Measurements from ENCODE around the gene FBXL14. TPM values are rescaled to one million over a fixed set of nuclear protein-coding genes. Genes with fewer than 3 reads are reported as not detected.

The FBXL14 gene
- total and polyA plus RNA-seq, 4 donors = 0.67 to 7.5 (median 4.9) TPM

DNA sequence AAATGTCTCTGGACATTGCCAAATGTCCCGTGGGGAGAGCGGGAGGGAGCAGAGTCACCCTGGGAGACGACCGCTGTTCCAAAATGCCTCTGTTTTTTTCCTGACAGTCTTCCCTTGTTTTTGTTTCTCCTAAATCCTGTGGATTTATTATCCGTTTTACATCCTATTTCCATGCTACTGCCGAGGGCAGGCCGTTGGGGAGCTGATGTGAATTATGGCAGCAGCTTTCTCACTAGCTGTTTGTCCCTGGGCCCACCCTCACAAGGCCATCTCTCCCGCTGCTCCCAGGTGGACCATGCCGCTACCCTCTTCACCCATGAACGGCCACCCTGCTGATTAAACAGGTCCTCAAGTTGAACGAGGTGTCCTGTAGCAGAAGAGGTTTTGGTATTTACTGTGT is 55.2 kb downstream of the FBXL14 start:
- Histone ChIP-seq H3K27me3 (ENCODE audit: control insufficient read depth in 4 of 4, insufficient read depth in 4 of 4, low read length in 3 of 4) (peaks cover 0 to 18% (median 0%) of the 10 kb centered on the region in 4 donors), H3K27ac (ENCODE audit: low read depth in 1 of 2, low read length in 2 of 2) (no peak overlapping the region), H3K9me3 (ENCODE audit: control insufficient read depth in 4 of 4, low read length in 3 of 4) (peaks cover 0 to 3% (median 0%) of the 10 kb centered on the region in 4 donors), H3K4me1 (ENCODE audit: control insufficient read depth in 4 of 4, insufficient read depth in 4 of 4, low read length in 3 of 4) (no peaks in the 10 kb centered on the region), H3K36me3 (ENCODE audit: control insufficient read depth in 4 of 4, insufficient read depth in 3 of 4, low read depth in 1 of 4, low read length in 3 of 4) (no peaks in the 10 kb centered on the region), H3K9ac (ENCODE audit: low read depth in 1 of 2, low read length in 2 of 2) (no peak overlapping the region), H3K4me3 (ENCODE audit: low read depth in 1 of 3, low read length in 3 of 3) (no peak overlapping the region)
- no peak for TF ChIP-seq SP1 (IDR thresholded peaks at IDR 0.05)
- TF ChIP-seq, protein P1, sequence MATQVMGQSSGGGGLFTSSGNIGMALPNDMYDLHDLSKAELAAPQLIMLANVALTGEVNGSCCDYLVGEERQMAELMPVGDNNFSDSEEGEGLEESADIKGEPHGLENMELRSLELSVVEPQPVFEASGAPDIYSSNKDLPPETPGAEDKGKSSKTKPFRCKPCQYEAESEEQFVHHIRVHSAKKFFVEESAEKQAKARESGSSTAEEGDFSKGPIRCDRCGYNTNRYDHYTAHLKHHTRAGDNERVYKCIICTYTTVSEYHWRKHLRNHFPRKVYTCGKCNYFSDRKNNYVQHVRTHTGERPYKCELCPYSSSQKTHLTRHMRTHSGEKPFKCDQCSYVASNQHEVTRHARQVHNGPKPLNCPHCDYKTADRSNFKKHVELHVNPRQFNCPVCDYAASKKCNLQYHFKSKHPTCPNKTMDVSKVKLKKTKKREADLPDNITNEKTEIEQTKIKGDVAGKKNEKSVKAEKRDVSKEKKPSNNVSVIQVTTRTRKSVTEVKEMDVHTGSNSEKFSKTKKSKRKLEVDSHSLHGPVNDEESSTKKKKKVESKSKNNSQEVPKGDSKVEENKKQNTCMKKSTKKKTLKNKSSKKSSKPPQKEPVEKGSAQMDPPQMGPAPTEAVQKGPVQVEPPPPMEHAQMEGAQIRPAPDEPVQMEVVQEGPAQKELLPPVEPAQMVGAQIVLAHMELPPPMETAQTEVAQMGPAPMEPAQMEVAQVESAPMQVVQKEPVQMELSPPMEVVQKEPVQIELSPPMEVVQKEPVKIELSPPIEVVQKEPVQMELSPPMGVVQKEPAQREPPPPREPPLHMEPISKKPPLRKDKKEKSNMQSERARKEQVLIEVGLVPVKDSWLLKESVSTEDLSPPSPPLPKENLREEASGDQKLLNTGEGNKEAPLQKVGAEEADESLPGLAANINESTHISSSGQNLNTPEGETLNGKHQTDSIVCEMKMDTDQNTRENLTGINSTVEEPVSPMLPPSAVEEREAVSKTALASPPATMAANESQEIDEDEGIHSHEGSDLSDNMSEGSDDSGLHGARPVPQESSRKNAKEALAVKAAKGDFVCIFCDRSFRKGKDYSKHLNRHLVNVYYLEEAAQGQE (IDR thresholded peaks at IDR 0.05) = no peak
- TF ChIP-seq RXRA (IDR thresholded peaks at IDR 0.05) = no peak
- TF ChIP-seq NR2F2 (IDR thresholded peaks at IDR 0.05) = no peak
- TF ChIP-seq, protein P2, sequence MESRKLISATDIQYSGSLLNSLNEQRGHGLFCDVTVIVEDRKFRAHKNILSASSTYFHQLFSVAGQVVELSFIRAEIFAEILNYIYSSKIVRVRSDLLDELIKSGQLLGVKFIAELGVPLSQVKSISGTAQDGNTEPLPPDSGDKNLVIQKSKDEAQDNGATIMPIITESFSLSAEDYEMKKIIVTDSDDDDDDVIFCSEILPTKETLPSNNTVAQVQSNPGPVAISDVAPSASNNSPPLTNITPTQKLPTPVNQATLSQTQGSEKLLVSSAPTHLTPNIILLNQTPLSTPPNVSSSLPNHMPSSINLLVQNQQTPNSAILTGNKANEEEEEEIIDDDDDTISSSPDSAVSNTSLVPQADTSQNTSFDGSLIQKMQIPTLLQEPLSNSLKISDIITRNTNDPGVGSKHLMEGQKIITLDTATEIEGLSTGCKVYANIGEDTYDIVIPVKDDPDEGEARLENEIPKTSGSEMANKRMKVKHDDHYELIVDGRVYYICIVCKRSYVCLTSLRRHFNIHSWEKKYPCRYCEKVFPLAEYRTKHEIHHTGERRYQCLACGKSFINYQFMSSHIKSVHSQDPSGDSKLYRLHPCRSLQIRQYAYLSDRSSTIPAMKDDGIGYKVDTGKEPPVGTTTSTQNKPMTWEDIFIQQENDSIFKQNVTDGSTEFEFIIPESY (IDR thresholded peaks at IDR 0.05) = no peak
- TF ChIP-seq TAF1 (conservative IDR thresholded peaks at IDR 0.05) = no peak
- 79% methylated on average over 11 of the region's 11 CpGs for WGBS
- no peak for DNase-seq (ENCODE audit: low spot score)

DNA sequence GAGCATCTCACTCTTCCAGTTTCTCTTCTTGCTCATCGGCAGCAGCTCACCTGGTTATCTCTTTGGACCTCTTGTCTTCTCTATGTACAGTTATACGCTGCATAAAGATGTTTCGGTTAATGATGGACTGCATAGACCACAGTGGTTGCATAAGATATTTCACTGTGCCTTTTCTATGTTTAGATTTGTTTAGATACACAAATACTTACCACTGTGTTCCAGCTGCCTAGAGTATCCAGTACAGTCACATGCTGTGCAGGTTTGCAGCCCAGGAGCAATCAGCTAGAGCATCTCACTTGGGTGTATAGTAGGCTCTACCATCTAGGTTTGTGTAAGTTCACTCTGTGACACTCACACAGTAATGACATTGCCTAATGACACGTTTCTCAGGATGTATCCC is 57.6 kb downstream of the FBXL14 start:
- Histone ChIP-seq H3K27ac (ENCODE audit: low read depth in 1 of 2, low read length in 2 of 2) (no peak overlapping the region), H3K4me1 (ENCODE audit: control insufficient read depth in 4 of 4, insufficient read depth in 4 of 4, low read length in 3 of 4) (peaks cover 0 to 5% (median 0%) of the 10 kb centered on the region in 4 donors), H3K9ac (ENCODE audit: low read depth in 1 of 2, low read length in 2 of 2) (no peak overlapping the region), H3K36me3 (ENCODE audit: control insufficient read depth in 4 of 4, insufficient read depth in 3 of 4, low read depth in 1 of 4, low read length in 3 of 4) (no peaks in the 10 kb centered on the region), H3K4me3 (ENCODE audit: low read depth in 1 of 3, low read length in 3 of 3) (no peak overlapping the region), H3K9me3 (ENCODE audit: control insufficient read depth in 4 of 4, low read length in 3 of 4) (no peaks in the 10 kb centered on the region), H3K27me3 (ENCODE audit: control insufficient read depth in 4 of 4, insufficient read depth in 4 of 4, low read length in 3 of 4) (peaks cover 0 to 24% (median under 1%) of the 10 kb centered on the region in 4 donors)
- TF ChIP-seq EGR1 (IDR thresholded peaks at IDR 0.05; ENCODE audit: low read depth in 2 of 2) (no peak), GABPA (IDR thresholded peaks at IDR 0.05 in 1 of 2, conservative IDR thresholded peaks at IDR 0.05 in 1 of 2) (no peak), RXRA (IDR thresholded peaks at IDR 0.05) (no peak), NR2F2 (IDR thresholded peaks at IDR 0.05) (no peak), RAD21 (IDR thresholded peaks at IDR 0.05) (no peak), MAX (IDR thresholded peaks at IDR 0.05) (no peak)
- TF ChIP-seq, protein P2 (IDR thresholded peaks at IDR 0.05) = no peak
- DNase-seq (ENCODE audit: low spot score) = no peak
- 85% methylated on average over 4 of the region's 4 CpGs for WGBS
